Upper lobe of left lung (tissue), 6 donors: ENCODE measurements around the gene C9orf50. TPM values are rescaled to one million over a fixed set of nuclear protein-coding genes. Genes with fewer than 3 reads are reported as not detected.
"Not testable (repeated sequence)": the region's sequence is repeated elsewhere in the genome, so short reads cannot be mapped to it uniquely, and the experiment has no call there.

Experiments used
- ATAC-seq, 2 donors: fragments of 200-7000 bp; cut with Tn5 transposase; one replicate each; pipeline ENCODE4 v1.9.1; 2022; ENCODE audit warnings: mild to moderate bottlenecking in 2 of 2, moderate library complexity in 2 of 2; ENCODE audit not compliant: low FRiP score in 2 of 2
- DNase-seq, 2 donors: peaks; one replicate each; pipeline ENCODE4 v3.0.0-alpha.2; 2019 to 2020
- H3K27ac ChIP-seq, 4 donors: fragments of 200-600 bp; sonication (generic); one replicate each; pipeline ENCODE4 v1.5.1; 2016 to 2019
- H3K27me3 ChIP-seq, 4 donors: fragments of 200-600 bp; sonication (generic); one replicate each; pipeline ENCODE4 v1.5.1; 2017 to 2019
- H3K36me3 ChIP-seq, 4 donors: fragments of 200-600 bp; sonication (generic); one replicate each; pipeline ENCODE4 v1.5.1; 2016 to 2019
- H3K4me1 ChIP-seq, 4 donors: fragments of 200-600 bp; sonication (generic); one replicate each; pipeline ENCODE4 v1.5.1; 2018 to 2019
- H3K4me3 ChIP-seq, 4 donors: fragments of 200-600 bp; sonication (generic); one replicate each; pipeline ENCODE4 v1.5.1; 2017 to 2019; ENCODE audit warnings: mild to moderate bottlenecking in 2 of 4, moderate library complexity in 1 of 4
- H3K9me3 ChIP-seq, 4 donors: fragments of 200-600 bp; sonication (generic); one replicate each; pipeline ENCODE4 v1.5.1; 2018 to 2019
- CTCF ChIP-seq, 6 experiments: fragments of 450-650 bp in 4 of 6; fragments of 200-600 bp in 2 of 6; sonication (generic) in 2 of 6; IDR thresholded peaks; one replicate each; pipeline ENCODE4 v1.5.1; 2016 to 2019; ENCODE audit warnings: antibody characterized with exemption in 6 of 6
- EP300 ChIP-seq, 4 donors: sonication (generic); formaldehyde crosslinking; IDR thresholded peaks; one replicate each; pipeline ENCODE4 v1.5.1; 2017; ENCODE audit warnings: antibody characterized with exemption in 4 of 4, control low read depth in 2 of 4
- POLR2A ChIP-seq, 4 donors: fragments of 450-650 bp; IDR thresholded peaks; one replicate each; pipeline ENCODE4 v1.5.1; 2016 to 2017; ENCODE audit warnings: antibody characterized with exemption in 4 of 4, mild to moderate bottlenecking in 2 of 4
- POLR2AphosphoS5 ChIP-seq, 2 donors: sonication (generic); formaldehyde crosslinking; IDR thresholded peaks; one replicate each; pipeline ENCODE4 v1.5.1; 2017; ENCODE audit warnings: antibody characterized with exemption in 2 of 2
- WGBS, 2 donors: methylation state at CpG; one replicate each; pipeline ENCODE4 v1.1.5; 2017 to 2018; 5-methylcytosine and 5-hydroxymethylcytosine counted together
- total RNA-seq, 6 donors: library from RNA; depleted of rRNA in 4 of 6; stranded (reverse); fragments of >200 nt in 4 of 6; gene quantifications; one replicate each; pipeline versions ENCODE4 v1.1.0 to v1.2.1, GENCODE V29; 2016 to 2021
- donor health status: DM: no; HTN: no; CAD: no; lungs with moderate emphysema.
- donor health status: DM: no; HTN: yes; CAD: no; lungs with severe emphysema.

C9orf50 gene
- total RNA-seq, 6 donors from 2014 or later, result not detected

- WGBS, 2 donors, result 68 to 91% methylated on average over 13 to 29 of the region's 29 CpGs
- no peak for TF ChIP-seq CTCF (IDR thresholded peaks at IDR 0.05)
- no peak for TF ChIP-seq POLR2A (IDR thresholded peaks at IDR 0.05)
- no peak for TF ChIP-seq POLR2AphosphoS5 (IDR thresholded peaks at IDR 0.05)
- TF ChIP-seq EP300 (IDR thresholded peaks at IDR 0.05), result no peak
- peaks cover 32 to 64% (median 61%) of the 10 kb centered on the region in 4 donors for H3K36me3 ChIP-seq
- ATAC-seq, result no peak
- H3K4me3 ChIP-seq, result no peak overlapping the region
- DNase-seq, result no peak
- no peaks in the 10 kb centered on the region for H3K9me3 ChIP-seq
- no peaks in the 10 kb centered on the region for H3K27me3 ChIP-seq
- no peak overlapping the region for H3K27ac ChIP-seq
- H3K4me1 ChIP-seq, result peaks cover 20 to 29% (median 23%) of the 10 kb centered on the region in 4 donors
Measured at GRCh38 chr9:129637673-129638439, 17.0 kb upstream of the C9orf50 start.

DNA sequence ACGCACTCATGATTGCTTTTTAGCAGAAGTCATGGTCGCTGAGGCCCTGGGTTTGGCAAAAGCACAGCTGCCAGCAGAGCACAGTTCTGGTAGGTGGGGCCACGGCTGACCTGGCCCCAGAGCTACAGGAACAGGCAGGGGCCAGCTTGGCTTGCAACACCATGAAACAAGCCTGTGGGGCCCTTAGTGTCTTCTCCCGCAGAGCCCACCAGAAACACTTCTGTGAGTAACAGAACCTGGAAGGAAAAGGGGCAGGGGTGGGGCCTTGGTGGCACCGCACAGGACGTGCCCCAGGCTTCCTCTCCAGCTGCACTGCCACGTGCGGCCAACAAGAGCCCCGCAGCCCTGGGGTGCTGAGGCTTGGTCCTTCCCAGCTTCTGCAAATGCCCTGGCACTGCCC lies 16.2 kb upstream of the C9orf50 start:
- peaks cover 16 to 28% (median 19%) of the 10 kb centered on the region in 4 donors for H3K4me1 ChIP-seq
- WGBS, 2 donors, result 34 to 60% methylated on average over 3 to 7 of the region's 9 CpGs
- no peaks in the 10 kb centered on the region for H3K9me3 ChIP-seq
- H3K36me3 ChIP-seq, result peaks cover 32 to 72% (median 65%) of the 10 kb centered on the region in 4 donors
- DNase-seq (no peak), ATAC-seq (no peak)
- H3K4me3 ChIP-seq, result no peak overlapping the region
- no peaks in the 10 kb centered on the region for H3K27me3 ChIP-seq
- TF ChIP-seq POLR2AphosphoS5 (IDR thresholded peaks at IDR 0.05) (no peak), POLR2A (IDR thresholded peaks at IDR 0.05) (no peak), CTCF (IDR thresholded peaks at IDR 0.05) (no peak), EP300 (IDR thresholded peaks at IDR 0.05) (no peak)
- no peak overlapping the region for H3K27ac ChIP-seq

- Histone ChIP-seq H3K36me3 (peaks cover 32 to 75% (median 67%) of the 10 kb centered on the region in 4 donors), H3K4me1 (peaks cover 16 to 32% (median 18%) of the 10 kb centered on the region in 4 donors)
- not testable (repeated sequence) for ATAC-seq, DNase-seq, H3K27ac ChIP-seq, H3K4me3 ChIP-seq, H3K9me3 ChIP-seq, H3K27me3 ChIP-seq
- WGBS, 2 donors, result 92 to 93% methylated on average over 10 of the region's 10 CpGs
Measured at GRCh38 chr9:129636343-129636742, 15.4 kb upstream of the C9orf50 start.

- H3K36me3 ChIP-seq, result peaks cover 32 to 75% (median 67%) of the 10 kb centered on the region in 4 donors
- H3K4me3 ChIP-seq, result no peak overlapping the region
- no peak for ATAC-seq
- H3K27ac ChIP-seq, result no peak overlapping the region
- DNase-seq, result peak in 1 of 2 donors; percentile 71
- no peaks in the 10 kb centered on the region for H3K9me3 ChIP-seq
- no peaks in the 10 kb centered on the region for H3K27me3 ChIP-seq
- peaks cover 6 to 31% (median 8%) of the 10 kb centered on the region in 4 donors for H3K4me1 ChIP-seq
- 91 to 95% methylated on average over 26 to 34 of the region's 34 CpGs for WGBS, 2 donors
- no peak for TF ChIP-seq CTCF (IDR thresholded peaks at IDR 0.05)
- TF ChIP-seq EP300 (IDR thresholded peaks at IDR 0.05), result no peak
- TF ChIP-seq POLR2A (IDR thresholded peaks at IDR 0.05), result no peak
- no peak for TF ChIP-seq POLR2AphosphoS5 (IDR thresholded peaks at IDR 0.05)
Measured at GRCh38 chr9:129635099-129636065, 14.5 kb upstream of the C9orf50 start.

DNA sequence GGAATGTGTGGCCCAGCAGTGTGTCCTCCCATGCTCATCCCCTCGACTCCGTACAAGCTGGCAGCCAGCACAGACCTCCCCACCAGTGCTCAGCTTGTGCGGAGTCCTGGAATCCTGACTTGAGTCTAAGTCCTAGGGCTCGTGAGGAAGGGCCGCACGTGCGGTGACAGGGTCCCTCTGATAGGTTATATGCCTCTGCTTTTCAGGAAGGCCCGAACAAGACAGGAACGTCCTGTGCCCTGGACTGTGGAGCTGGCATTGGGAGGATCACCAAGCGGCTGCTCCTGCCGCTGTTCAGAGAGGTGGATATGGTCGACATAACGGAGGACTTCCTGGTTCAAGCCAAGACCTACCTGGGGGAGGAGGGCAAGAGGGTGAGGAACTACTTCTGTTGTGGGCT lies 12.9 kb upstream of the C9orf50 start:
- DNase-seq (no peak), ATAC-seq (no peak)
- Histone ChIP-seq H3K4me3 (no peak overlapping the region), H3K36me3 (peaks cover 30 to 69% (median 62%) of the 10 kb centered on the region in 4 donors), H3K4me1 (peaks cover 0 to 32% (median 4%) of the 10 kb centered on the region in 4 donors), H3K27ac (no peak overlapping the region), H3K27me3 (no peaks in the 10 kb centered on the region), H3K9me3 (no peaks in the 10 kb centered on the region)
- 81 to 94% methylated on average over 11 to 13 of the region's 13 CpGs for WGBS, 2 donors
- TF ChIP-seq CTCF (IDR thresholded peaks at IDR 0.05), result no peak
- no peak for TF ChIP-seq POLR2A (IDR thresholded peaks at IDR 0.05)
- no peak for TF ChIP-seq POLR2AphosphoS5 (IDR thresholded peaks at IDR 0.05)
- no peak for TF ChIP-seq EP300 (IDR thresholded peaks at IDR 0.05)
